GM10248 (cell line): ENCODE data around the gene TNFAIP8L1.

ENCODE experiments used
- CTCF ChIA-PET: fragments of 300-600 bp; sonication (Branson Sonifier 250); formaldehyde crosslinking; extraction: SDS; loops from one replicate; lab custom pipeline; 2021; ENCODE audit warnings: antibody characterized with exemption; lab: Yijun Ruan, JAX
- POLR2A ChIA-PET: fragments of 350-650 bp; sonication (Branson Sonifier 250); formaldehyde crosslinking; extraction: SDS; loops from one replicate; lab custom pipeline; 2020; ENCODE audit warnings: antibody characterized with exemption; lab: Yijun Ruan, JAX
- DNase-seq: peaks from one replicate; pipeline ENCODE4 v3.0.0; 2012; ENCODE audit errors: extremely low spot score
- TF ChIP-seq, protein P1 (sequence below): IDR thresholded peaks from 2 replicates; pipeline ENCODE4 v1.5.1; 2012; ENCODE audit warnings: mild to moderate bottlenecking, low read depth; ENCODE audit errors: extremely low read depth, missing control alignments, control extremely low read depth

Gene TNFAIP8L1

DNA sequence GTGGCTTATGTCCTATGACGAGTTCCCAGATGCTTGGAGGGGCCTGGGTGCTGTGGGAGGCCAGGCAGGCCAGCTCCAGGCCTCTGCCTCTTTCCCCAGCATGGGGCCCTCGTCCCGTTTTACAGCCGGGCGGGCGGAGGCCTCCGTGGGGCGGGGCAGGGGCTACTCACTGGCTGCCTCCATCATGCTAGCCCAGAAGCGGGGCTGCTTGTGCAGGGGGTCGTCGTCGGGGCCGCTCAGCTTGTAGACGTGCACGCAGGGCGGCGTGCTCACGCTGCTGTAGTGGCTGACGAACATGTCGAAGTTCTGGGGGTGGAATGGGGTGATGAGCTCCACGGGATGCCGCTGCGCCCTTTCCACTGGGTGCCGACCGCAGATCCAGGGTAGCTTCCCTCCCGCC, 49.3 kb downstream of the TNFAIP8L1 start:
- ChIA-PET CTCF (interaction anchor here (1.6 kb wide), 1 partner anchor 52 kb away, joined by 4 read pairs; no protein-coding TSS in a partner anchor), POLR2A (no interaction called here)
- DNase-seq: no peak
- TF ChIP-seq, protein P1, sequence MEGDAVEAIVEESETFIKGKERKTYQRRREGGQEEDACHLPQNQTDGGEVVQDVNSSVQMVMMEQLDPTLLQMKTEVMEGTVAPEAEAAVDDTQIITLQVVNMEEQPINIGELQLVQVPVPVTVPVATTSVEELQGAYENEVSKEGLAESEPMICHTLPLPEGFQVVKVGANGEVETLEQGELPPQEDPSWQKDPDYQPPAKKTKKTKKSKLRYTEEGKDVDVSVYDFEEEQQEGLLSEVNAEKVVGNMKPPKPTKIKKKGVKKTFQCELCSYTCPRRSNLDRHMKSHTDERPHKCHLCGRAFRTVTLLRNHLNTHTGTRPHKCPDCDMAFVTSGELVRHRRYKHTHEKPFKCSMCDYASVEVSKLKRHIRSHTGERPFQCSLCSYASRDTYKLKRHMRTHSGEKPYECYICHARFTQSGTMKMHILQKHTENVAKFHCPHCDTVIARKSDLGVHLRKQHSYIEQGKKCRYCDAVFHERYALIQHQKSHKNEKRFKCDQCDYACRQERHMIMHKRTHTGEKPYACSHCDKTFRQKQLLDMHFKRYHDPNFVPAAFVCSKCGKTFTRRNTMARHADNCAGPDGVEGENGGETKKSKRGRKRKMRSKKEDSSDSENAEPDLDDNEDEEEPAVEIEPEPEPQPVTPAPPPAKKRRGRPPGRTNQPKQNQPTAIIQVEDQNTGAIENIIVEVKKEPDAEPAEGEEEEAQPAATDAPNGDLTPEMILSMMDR: no peak

DNA sequence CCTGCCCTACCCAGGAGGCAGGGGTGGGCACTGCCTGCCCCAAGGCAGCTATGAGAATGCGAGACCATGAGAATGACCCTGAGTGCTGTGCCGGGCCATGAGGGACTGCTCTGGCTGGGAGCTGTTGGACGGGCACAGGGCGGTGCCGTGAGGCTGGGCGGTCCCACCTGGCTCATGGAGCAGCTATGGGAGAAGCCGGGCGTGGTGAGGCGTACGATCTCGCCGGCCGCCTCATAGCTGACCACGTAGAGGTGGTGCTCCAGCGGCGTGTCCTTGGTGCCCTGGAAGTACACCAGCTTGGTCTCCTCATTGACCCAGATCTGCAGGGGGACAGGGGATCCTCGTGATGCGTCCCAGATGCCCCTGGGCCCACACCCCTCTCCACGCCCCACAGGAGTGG, 50.1 kb downstream of the TNFAIP8L1 start:
- DNase-seq: no peak
- CTCF ChIA-PET: interaction anchor here (1.6 kb wide), 1 partner anchor 53 kb away, joined by 4 read pairs; no protein-coding TSS in a partner anchor
- POLR2A ChIA-PET: no interaction called here

DNA sequence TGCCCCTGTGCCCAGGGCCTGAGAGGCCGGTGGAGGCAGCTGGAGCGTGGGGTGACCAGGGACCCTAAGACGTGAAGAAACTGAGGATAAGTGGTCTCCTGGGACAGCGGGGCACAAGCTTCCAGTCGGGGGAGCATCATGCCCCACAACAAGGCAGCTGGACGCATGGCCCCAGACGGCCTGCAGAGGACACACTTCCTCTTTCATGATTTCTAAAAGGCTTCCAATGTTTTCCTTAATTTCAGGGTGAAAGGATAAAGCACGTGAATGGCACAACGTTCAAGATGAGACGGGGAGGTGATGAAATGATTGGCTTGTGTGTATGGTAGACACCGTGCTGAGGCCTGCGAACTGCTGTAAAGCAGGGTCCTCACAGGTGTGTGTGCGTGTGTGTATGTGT, 51.0 kb downstream of the TNFAIP8L1 start:
- POLR2A ChIA-PET: no interaction called here

More for the DNA sequence above, 50.1 kb downstream of the TNFAIP8L1 start:
- TF ChIP-seq, protein P1: no peak

GRCh38 chr19:4691373-4691772, 52.1 kb downstream of the TNFAIP8L1 start:
- DNase-seq: no peak
- ChIA-PET POLR2A (no interaction called here), CTCF (no interaction called here)
- TF ChIP-seq, protein P1: no peak

More for the DNA sequence above, 51.0 kb downstream of the TNFAIP8L1 start:
- CTCF ChIA-PET: no interaction called here
- TF ChIP-seq, protein P1: no peak
- no peak for DNase-seq

DNA sequence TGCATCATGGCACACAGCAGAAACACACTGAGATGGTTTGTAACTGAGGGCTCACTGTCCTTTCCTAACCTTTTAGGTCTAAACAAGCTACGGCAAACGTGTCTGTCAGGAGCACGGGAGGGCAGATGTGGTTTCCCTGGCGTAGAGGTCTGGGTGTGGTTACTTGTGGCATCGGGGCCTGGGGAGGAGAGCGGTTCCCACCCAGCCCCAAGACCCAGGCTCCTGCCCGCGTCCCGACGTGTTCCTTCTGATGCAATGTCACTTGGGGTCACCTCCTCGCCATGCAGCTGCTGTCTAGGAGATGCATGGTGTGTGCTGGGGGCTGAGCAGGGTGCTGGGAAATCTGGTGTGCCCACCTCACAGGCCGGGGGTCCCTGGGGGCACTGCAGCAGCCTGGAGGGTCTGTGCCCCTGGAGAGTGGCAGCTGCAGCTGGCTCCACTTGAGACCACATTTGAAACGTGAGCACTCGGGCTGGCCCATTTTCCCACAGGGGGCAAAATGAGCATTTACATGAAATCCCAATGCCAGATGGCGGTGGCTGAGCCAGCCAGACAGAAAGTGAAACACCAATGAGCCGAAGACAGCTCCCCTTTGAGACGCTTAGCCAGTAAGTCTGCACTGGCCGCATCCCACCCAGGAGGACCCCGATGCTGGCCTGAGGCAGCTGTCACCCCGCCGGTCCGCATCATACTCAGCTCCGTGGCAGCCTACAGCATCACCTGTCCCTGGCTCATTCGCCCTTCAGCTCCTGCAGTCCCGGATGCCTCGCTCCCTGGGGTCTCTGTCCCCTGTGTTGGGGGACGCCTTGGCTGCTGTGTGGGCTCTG, 53.1 kb downstream of the TNFAIP8L1 start:
- DNase-seq: no peak
- TF ChIP-seq, protein P1: no peak
- POLR2A ChIA-PET: no interaction called here
- CTCF ChIA-PET: interaction anchor here (0.8 kb wide), 1 partner anchor 56 kb away, joined by 3 read pairs; no protein-coding TSS in a partner anchor

GRCh38 chr19:4693078-4693350, 53.7 kb downstream of the TNFAIP8L1 start:
- TF ChIP-seq, protein P1: no peak
- ChIA-PET CTCF (interaction anchor here (0.8 kb wide), 1 partner anchor 57 kb away, joined by 3 read pairs; no protein-coding TSS in a partner anchor), POLR2A (no interaction called here)
- DNase-seq: no peak
